HepG2 (cell line): ENCODE measurements around the gene UCK2. TPM values are rescaled to one million over a fixed set of nuclear protein-coding genes. Genes with fewer than 3 reads are reported as not detected.

Experiments
- ASH2L ChIP-seq: fragments of 300-600, 200-600 bp; sonication (generic); IDR thresholded peaks from 2 replicates; pipeline ENCODE4 v1.7.0; 2017; ENCODE audit warnings: low read depth, mild to moderate bottlenecking, moderate library complexity, mixed read lengths, low read length; ENCODE audit not compliant: insufficient read length
- BCL6 ChIP-seq: IDR thresholded peaks from 2 replicates; pipeline ENCODE4 v1.6.1; 2016; ENCODE audit warnings: missing genetic modification reagents, missing compliant biosample characterization
- CBX1 ChIP-seq: IDR thresholded peaks from one replicate; pipeline ENCODE4 v1.6.1; 2016; ENCODE audit warnings: antibody characterized with exemption, low read depth
- CHD4 ChIP-seq: fragments of 200-600 bp; sonication (generic); IDR thresholded peaks from 2 replicates; pipeline ENCODE4 v1.7.0; 2017; ENCODE audit warnings: mild to moderate bottlenecking, low read length, borderline replicate concordance
- GZF1 ChIP-seq: sonication (generic); formaldehyde crosslinking; IDR thresholded peaks from 2 replicates; pipeline ENCODE4 v1.5.1; 2020; ENCODE audit warnings: mild to moderate bottlenecking, missing genetic modification reagents
- HOXD1 ChIP-seq: sonication (generic); formaldehyde crosslinking; IDR thresholded peaks from 2 replicates; pipeline ENCODE4 v1.5.0; 2020; ENCODE audit warnings: missing genetic modification reagents
- KLF13 ChIP-seq: sonication (generic); formaldehyde crosslinking; IDR thresholded peaks from 2 replicates; pipeline ENCODE4 v1.4.0; 2020; ENCODE audit warnings: mild to moderate bottlenecking, missing genetic modification reagents
- KLF16 ChIP-seq, 2 experiments: sonication (generic) in 1 of 2; formaldehyde crosslinking in 1 of 2; IDR thresholded peaks; 2 replicates each; pipeline versions ENCODE4 v1.6.1 to v1.8.0; 2016 to 2023; ENCODE audit warnings: missing genetic modification reagents in 2 of 2, missing compliant biosample characterization in 1 of 2
- RAD21 ChIP-seq: fragments of 450-650 bp; formaldehyde crosslinking; IDR thresholded peaks from 2 replicates; pipeline ENCODE4 v1.5.0; 2020; ENCODE audit warnings: mild to moderate bottlenecking
- REPIN1 ChIP-seq: sonication (generic); formaldehyde crosslinking; IDR thresholded peaks from 2 replicates; pipeline ENCODE4 v1.8.0; 2022; ENCODE audit warnings: missing genetic modification reagents, low read depth, mild to moderate bottlenecking, borderline replicate concordance
- RFX3 ChIP-seq: IDR thresholded peaks from 2 replicates; pipeline ENCODE4 v1.6.1; 2016; ENCODE audit warnings: missing biosample characterization, missing genetic modification reagents
- RXRB ChIP-seq: IDR thresholded peaks from 2 replicates; pipeline ENCODE4 v1.6.1; 2016; ENCODE audit warnings: borderline replicate concordance, missing genetic modification reagents, missing compliant biosample characterization
- ZMAT3 ChIP-seq: sonication (generic); formaldehyde crosslinking; conservative IDR thresholded peaks from 2 replicates; pipeline ENCODE4 v1.7.0; 2021; ENCODE audit warnings: missing genetic modification reagents
- ZNF431 ChIP-seq: sonication (generic); formaldehyde crosslinking; IDR thresholded peaks from 2 replicates; pipeline ENCODE4 v1.9.0; 2022; ENCODE audit warnings: missing genetic modification reagents, low read depth, mild to moderate bottlenecking, borderline replicate concordance
- ZNF549 ChIP-seq: sonication (generic); formaldehyde crosslinking; IDR thresholded peaks from 2 replicates; pipeline ENCODE4 v1.5.0; 2020; ENCODE audit warnings: missing genetic modification reagents
- ZNF557 ChIP-seq: sonication (generic); formaldehyde crosslinking; IDR thresholded peaks from 2 replicates; pipeline ENCODE4 v1.4.0; 2020; ENCODE audit warnings: missing genetic modification reagents
- ZNF75D ChIP-seq: sonication (generic); formaldehyde crosslinking; IDR thresholded peaks from 2 replicates; pipeline ENCODE4 v1.8.1; 2023; ENCODE audit warnings: missing genetic modification reagents, mild to moderate bottlenecking, borderline replicate concordance
- ZNF781 ChIP-seq: sonication (generic); formaldehyde crosslinking; IDR thresholded peaks from 2 replicates; pipeline ENCODE4 v1.5.1; 2020; ENCODE audit warnings: borderline replicate concordance, mild to moderate bottlenecking, missing genetic modification reagents; ENCODE audit errors: not compliant biosample characterization
- ZNF788 ChIP-seq: sonication (generic); formaldehyde crosslinking; IDR thresholded peaks from 2 replicates; pipeline ENCODE4 v1.5.0; 2020; ENCODE audit warnings: mild to moderate bottlenecking, missing genetic modification reagents, borderline replicate concordance
- polyA plus RNA-seq, 8 experiments: library from polyadenylated mRNA; depleted of rRNA in 3 of 8; stranded (reverse) in 7 of 8; unstranded in 1 of 8; fragments of >200 nt; fragmentation: Illumina TruSeq in 4 of 8; extraction: Trizol in 4 of 8; gene quantifications; 2 replicates each; pipeline versions ENCODE4 v1.2.1 to v1.2.3, GENCODE V29; 2011 to 2016; ENCODE audit warnings: low read depth in 4 of 8, missing spikeins in 1 of 8, mixed read lengths in 1 of 8; ENCODE audit not compliant: insufficient read depth in 1 of 8
- total RNA-seq, 5 experiments: library from RNA; depleted of rRNA; stranded (reverse); fragments of >200 nt; fragmentation: Illumina TruSeq; extraction: Trizol; gene quantifications; 2 replicates each; pipeline ENCODE4 v1.2.3, GENCODE V29; 2016; ENCODE audit warnings: low read depth in 1 of 5
- TF ChIP-seq, protein P1 (sequence below): sonication (generic); formaldehyde crosslinking; IDR thresholded peaks from 2 replicates; pipeline ENCODE4 v1.5.1; 2020; ENCODE audit warnings: mild to moderate bottlenecking, missing genetic modification reagents, borderline replicate concordance
- TF ChIP-seq, protein P2 (sequence below): sonication (generic); formaldehyde crosslinking; IDR thresholded peaks from 2 replicates; pipeline ENCODE4 v1.8.1; 2023; ENCODE audit warnings: mild to moderate bottlenecking, missing genetic modification reagents, borderline replicate concordance
- TF ChIP-seq, protein P3 (sequence below): sonication (generic); formaldehyde crosslinking; conservative IDR thresholded peaks from 2 replicates; pipeline ENCODE4 v1.4.0; 2020; ENCODE audit warnings: missing genetic modification reagents

Gene UCK2
- total and polyA plus RNA-seq, 2 of the 13 experiments (the other 11 are each of a cell fraction or from before 2014, with no cell fraction given): 64.3 to 78.0 TPM

DNA sequence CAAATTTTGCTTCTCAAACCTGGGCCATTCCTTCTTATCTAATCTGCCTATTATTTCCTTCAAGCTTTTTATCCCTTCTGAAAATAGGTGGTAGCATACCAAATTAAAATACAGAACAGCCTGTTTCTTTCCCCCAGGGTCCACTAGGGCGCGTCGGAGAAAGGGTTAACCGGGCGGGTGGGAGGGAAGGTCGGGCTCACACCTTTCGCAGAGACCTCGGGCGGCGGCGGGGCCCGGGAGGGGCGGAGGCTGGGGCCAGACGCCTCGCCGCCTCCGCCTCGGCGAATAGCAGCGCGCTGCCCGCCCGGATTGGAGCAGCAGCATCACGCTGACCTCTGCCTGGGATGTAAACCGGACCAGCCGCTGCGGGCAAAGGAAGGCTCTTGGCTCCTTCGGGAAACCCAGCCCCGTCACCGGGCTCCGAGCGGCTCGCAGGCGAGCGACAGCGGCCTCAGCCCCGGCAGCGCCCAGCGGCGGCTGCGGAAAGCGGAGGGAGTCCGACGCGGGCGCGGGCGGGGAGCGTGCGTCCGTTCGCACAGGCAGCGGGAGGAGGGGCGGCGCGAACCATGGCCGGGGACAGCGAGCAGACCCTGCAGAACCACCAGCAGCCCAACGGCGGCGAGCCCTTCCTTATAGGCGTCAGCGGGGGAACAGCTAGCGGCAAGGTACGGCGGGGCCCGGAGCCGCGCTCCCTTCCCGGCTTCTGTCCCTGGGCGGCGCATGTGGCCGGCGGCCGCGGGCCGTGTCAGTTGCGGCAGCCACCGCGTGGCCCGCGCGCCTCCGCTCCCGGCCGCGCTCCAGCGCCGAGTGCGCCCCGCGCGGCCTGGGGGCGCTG lies at the start of gene UCK2 (continued):
- TF ChIP-seq, protein P1, sequence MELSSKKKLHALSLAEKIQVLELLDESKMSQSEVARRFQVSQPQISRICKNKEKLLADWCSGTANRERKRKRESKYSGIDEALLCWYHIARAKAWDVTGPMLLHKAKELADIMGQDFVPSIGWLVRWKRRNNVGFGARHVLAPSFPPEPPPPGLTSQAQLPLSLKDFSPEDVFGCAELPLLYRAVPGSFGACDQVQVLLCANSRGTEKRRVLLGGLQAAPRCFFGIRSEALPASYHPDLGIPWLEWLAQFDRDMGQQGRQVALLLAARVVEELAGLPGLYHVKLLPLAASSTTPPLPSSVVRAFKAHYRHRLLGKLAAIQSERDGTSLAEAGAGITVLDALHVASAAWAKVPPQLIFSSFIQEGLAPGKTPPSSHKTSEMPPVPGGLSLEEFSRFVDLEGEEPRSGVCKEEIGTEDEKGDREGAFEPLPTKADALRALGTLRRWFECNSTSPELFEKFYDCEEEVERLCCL (CRISPR knock-in tag): no peak
- TF ChIP-seq, protein P2, sequence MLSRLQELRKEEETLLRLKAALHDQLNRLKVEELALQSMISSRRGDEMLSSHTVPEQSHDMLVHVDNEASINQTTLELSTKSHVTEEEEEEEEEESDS (CRISPR knock-in tag): no peak
- TF ChIP-seq ZNF788 (CRISPR knock-in tag) (0 out of 2 replicates have a peak, but pooled peaks have one; percentile 26), ZNF549 (CRISPR knock-in tag) (no peak), CBX1 (no peak), BCL6 (no peak), ZNF781 (no peak), GZF1 (CRISPR knock-in tag) (no peak), REPIN1 (CRISPR knock-in tag) (peak; percentile 40; the same call in 1 of the 2 replicates), ZNF75D (CRISPR knock-in tag) (no peak), RFX3 (CRISPR knock-in tag) (no peak), KLF13 (no peak), CHD4 (no peak), RXRB (0 out of 2 replicates have a peak, but pooled peaks have one; percentile 18), ZNF557 (CRISPR knock-in tag) (no peak), ASH2L (peak; percentile 54), RAD21 (CRISPR knock-in tag) (peak; percentile 66), HOXD1 (CRISPR knock-in tag) (no peak), ZMAT3 (peak; percentile 51; the same call in 1 of the 2 replicates), ZNF431 (CRISPR knock-in tag) (no peak), KLF16 (CRISPR knock-in tag; IDR thresholded peaks at IDR 0.05) (peak in 1 of 2 experiments; percentile 34; a peak in 1 of 4 replicates)
- TF ChIP-seq, protein P3, sequence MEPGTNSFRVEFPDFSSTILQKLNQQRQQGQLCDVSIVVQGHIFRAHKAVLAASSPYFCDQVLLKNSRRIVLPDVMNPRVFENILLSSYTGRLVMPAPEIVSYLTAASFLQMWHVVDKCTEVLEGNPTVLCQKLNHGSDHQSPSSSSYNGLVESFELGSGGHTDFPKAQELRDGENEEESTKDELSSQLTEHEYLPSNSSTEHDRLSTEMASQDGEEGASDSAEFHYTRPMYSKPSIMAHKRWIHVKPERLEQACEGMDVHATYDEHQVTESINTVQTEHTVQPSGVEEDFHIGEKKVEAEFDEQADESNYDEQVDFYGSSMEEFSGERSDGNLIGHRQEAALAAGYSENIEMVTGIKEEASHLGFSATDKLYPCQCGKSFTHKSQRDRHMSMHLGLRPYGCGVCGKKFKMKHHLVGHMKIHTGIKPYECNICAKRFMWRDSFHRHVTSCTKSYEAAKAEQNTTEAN: no peak
